ENCODE measurements around the gene C2CD3.

C2CD3 gene

DNA sequence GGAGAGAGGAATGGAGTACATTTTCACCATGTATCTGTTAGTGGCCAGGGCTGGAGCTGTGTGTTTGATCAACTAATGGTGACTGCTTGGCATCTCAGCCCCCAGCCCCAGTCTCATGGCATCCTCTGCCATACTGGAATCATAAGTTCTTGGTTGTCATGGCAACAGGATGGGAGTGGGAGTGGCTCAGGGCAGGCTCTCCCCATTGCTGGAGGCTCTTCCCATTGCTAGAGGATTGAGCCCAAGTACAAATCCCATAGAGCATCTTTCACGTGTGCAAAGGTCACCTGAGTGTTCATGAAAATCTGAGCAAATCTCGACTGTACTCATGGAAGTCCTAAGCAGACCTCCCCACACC lies 205.1 kb downstream of the C2CD3 start:
- no peak overlapping the region for H3K4me3 ChIP-seq (ENCODE audit: low read depth, low read length)
- TF ChIP-seq, protein P1, sequence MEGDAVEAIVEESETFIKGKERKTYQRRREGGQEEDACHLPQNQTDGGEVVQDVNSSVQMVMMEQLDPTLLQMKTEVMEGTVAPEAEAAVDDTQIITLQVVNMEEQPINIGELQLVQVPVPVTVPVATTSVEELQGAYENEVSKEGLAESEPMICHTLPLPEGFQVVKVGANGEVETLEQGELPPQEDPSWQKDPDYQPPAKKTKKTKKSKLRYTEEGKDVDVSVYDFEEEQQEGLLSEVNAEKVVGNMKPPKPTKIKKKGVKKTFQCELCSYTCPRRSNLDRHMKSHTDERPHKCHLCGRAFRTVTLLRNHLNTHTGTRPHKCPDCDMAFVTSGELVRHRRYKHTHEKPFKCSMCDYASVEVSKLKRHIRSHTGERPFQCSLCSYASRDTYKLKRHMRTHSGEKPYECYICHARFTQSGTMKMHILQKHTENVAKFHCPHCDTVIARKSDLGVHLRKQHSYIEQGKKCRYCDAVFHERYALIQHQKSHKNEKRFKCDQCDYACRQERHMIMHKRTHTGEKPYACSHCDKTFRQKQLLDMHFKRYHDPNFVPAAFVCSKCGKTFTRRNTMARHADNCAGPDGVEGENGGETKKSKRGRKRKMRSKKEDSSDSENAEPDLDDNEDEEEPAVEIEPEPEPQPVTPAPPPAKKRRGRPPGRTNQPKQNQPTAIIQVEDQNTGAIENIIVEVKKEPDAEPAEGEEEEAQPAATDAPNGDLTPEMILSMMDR (IDR thresholded peaks at IDR 0.05; ENCODE audit: low read depth, low read length, missing control alignments), result no peak
- DNase-seq (ENCODE audit: low read depth), result no peak

DNA sequence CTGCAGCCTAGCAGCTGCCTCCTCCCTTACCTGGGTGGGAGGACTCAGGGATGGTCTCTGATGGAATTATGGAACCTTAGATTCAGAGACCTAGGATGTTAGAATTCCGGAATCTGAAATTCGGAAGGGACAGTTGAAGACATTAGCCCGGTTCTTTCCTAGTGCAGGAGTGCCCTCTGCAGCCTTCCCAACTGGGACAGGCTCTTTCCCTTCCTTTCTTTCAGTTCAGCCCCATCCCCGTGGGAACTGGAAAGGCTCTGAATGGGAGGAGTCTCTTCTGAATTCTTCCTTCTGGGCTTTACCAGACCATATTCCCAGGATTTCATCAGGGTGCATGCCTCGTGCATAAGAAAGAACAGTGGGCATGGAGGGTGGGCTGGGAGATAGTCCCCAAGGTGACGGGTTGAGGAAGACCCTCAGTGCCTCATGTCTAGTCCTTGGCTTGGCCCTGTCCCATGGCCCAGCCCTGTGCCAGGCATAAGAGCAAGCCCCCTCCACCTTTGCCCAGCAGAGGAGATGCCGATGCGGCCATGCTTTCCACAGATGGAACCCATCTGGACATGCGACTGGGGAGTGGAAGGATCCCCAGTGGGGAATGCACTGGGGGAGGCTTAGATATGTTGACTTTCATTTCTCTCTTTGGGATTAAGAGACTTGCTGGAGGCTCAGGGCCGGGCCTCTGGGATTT lies 205.6 kb downstream of the C2CD3 start:
- TF ChIP-seq, protein P1 (IDR thresholded peaks at IDR 0.05; ENCODE audit: low read depth, low read length, missing control alignments), result no peak
- H3K4me3 ChIP-seq (ENCODE audit: low read depth, low read length), result no peak overlapping the region
- no peak for DNase-seq (ENCODE audit: low read depth)

DNA sequence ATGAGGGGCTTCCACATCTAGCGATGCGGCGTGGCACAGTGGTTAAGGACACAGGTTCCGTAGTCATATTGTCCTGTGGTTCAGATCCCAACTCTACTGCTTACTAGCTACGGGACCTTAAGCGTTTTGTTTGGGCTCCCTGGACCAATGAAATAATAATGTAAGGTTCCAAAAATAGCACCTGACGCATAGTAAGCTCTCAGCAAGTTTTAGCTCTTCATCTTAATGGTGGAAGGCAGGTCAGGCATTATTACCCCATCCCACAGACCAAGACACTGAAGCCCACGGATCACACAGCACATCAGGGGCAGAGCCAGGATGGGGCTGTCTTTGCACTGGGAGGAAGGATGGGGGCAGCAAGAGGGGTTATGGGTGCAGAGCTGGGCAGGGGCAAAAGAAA lies 206.9 kb downstream of the C2CD3 start:
- TF ChIP-seq, protein P1 (IDR thresholded peaks at IDR 0.05; ENCODE audit: low read depth, low read length, missing control alignments), result no peak
- no peak for DNase-seq (ENCODE audit: low read depth)
- no peak overlapping the region for H3K4me3 ChIP-seq (ENCODE audit: low read depth, low read length)
